Caco-2 (cell line): ENCODE results near the gene IDE. TPM values are rescaled to one million over a fixed set of nuclear protein-coding genes. Genes with fewer than 3 reads are reported as not detected.

ENCODE experiments used
- BruUV-seq: library from RNA; stranded (reverse); fragments of 400-500 nt; replicated peaks from 2 replicates; lab custom pipeline; 2021; lab: Mats Ljungman, UMichigan
- CTCF ChIA-PET: fragments of 300-600 bp; sonication (Branson Sonifier 250); formaldehyde crosslinking; loops from one replicate; lab custom pipeline; 2022; ENCODE audit warnings: antibody characterized with exemption; lab: Charles Lee
- POLR2A ChIA-PET: fragments of 300-600 bp; sonication (Branson Sonifier 250); formaldehyde crosslinking; loops from one replicate; lab custom pipeline; 2022; ENCODE audit warnings: antibody characterized with exemption; lab: Charles Lee
- DNase-seq, 2 experiments: peaks; one replicate each; pipeline versions ENCODE4 v3.0.0 to v3.0.0-alpha.2; 2020 to 2022
- H3K27me3 ChIP-seq: replicated peaks from 2 replicates; pipeline ENCODE4 v1.6.0; 2011; ENCODE audit warnings: low read length; ENCODE audit not compliant: control insufficient read depth, insufficient read depth
- H3K36me3 ChIP-seq: 2 replicates; pipeline ENCODE4 v1.5.1; 2011; ENCODE audit warnings: low read length; ENCODE audit not compliant: control insufficient read depth, insufficient read depth
- H3K4me1 ChIP-seq: fragments of 250-450 bp; sonication (Bioruptor Pico); 2 replicates; pipeline ENCODE4 v1.5.1; 2020; ENCODE audit warnings: mild to moderate bottlenecking
- H3K4me3 ChIP-seq: 2 replicates; pipeline ENCODE4 v1.5.1; 2011; ENCODE audit warnings: low read depth, mild to moderate bottlenecking, control low read depth, low read length
- H3K9me3 ChIP-seq: fragments of 250-450 bp; sonication (Bioruptor Pico); 2 replicates; pipeline ENCODE4 v1.5.1; 2020; ENCODE audit warnings: mild to moderate bottlenecking, moderate library complexity
- H3K27ac Mint-ChIP-seq: one replicate; pipeline ENCODE4 v1.8.0; 2022; ENCODE audit warnings: mixed read lengths; ENCODE audit not compliant: unreplicated experiment
- H3K27me3 Mint-ChIP-seq: one replicate; pipeline ENCODE4 v1.8.0; 2022; ENCODE audit warnings: mixed read lengths; ENCODE audit not compliant: insufficient read depth, unreplicated experiment
- H3K36me3 Mint-ChIP-seq: one replicate; pipeline ENCODE4 v1.8.0; 2022; ENCODE audit warnings: mild to moderate bottlenecking, mixed read lengths; ENCODE audit not compliant: insufficient read depth, unreplicated experiment
- H3K4me1 Mint-ChIP-seq: one replicate; pipeline ENCODE4 v1.8.0; 2022; ENCODE audit warnings: low read depth, mixed read lengths; ENCODE audit not compliant: unreplicated experiment
- H3K4me3 Mint-ChIP-seq: one replicate; pipeline ENCODE4 v1.8.0; 2022; ENCODE audit warnings: mild to moderate bottlenecking, moderate library complexity, mixed read lengths; ENCODE audit not compliant: unreplicated experiment
- H3K9me3 Mint-ChIP-seq: one replicate; pipeline ENCODE4 v1.8.0; 2022; ENCODE audit warnings: mixed read lengths; ENCODE audit not compliant: unreplicated experiment
- CTCF ChIP-seq, 2 experiments: fragments of 200-600 bp in 1 of 2; IDR thresholded peaks; 1 replicate in 1 of 2; 2 replicates in 1 of 2; pipeline versions ENCODE4 v1.5.1 to v1.8.0; 2011 to 2022; ENCODE audit warnings: antibody characterized with exemption in 1 of 2, control low read depth in 1 of 2, inconsistent platforms in 1 of 2, low read depth in 1 of 2, low read length in 1 of 2, mild to moderate bottlenecking in 1 of 2, moderate library complexity in 1 of 2; ENCODE audit not compliant: insufficient read depth in 1 of 2, severe bottlenecking in 1 of 2, unreplicated experiment in 1 of 2
- intact Hi-C: fragments of 100-400 bp; cut with micrococcal nuclease; formaldehyde crosslinking; loops from one replicate; pipeline ENCODE4 v1.10.0; 2022; ENCODE audit not compliant: unreplicated experiment
- total RNA-seq: library from RNA; stranded (reverse); gene quantifications from 2 replicates; pipeline ENCODE4 v1.2.3, GENCODE V29; 2022

IDE gene
- total RNA-seq, 1 experiment from 2014 or later: 85.5 TPM

DNA sequence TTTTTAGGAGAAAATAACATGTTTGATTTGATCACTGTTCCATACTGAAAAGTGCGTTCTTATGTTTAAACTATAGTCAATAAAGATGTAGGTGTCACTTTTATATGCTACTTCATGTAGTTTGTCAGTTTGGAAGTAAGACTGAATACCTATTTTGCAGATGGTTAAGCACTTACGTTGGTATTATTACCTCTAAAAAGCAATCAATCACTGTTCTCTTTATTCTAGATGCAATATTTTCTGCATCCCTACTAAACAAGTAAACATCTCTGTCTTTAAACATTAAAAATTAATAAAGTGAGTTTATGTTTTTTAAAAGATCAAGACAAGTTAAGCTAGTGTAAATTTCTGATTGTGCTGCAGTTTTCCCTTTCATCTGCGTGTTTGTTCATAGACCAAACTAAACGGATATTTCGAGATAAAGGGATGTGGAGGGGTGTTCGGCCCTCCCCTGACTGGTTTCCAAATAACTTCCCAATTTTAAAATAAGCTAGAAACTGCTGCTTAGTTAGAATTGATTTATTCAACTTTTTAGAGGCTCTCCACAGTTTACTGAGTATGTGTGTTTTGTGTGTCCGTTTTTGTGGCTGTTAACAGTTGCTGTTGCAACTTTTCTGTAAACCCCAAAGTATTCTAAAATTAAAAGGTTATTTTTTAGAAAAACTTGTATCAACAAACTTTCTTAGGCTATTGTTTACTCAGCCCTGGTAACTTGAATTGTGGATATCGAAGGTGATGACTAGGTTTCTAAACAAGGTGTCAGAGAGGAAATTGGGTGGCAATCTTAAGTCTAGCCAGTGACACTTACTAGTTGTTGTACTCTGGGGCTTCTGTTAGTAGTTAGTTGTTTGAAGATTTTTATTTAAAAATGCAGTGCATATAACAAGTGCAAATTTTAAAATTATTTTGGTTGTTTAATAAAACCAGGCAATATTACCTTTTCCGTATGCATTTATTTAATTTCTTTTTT is 20.0 kb upstream of the IDE start:
- Mint-ChIP-seq H3K4me3 (peak overlapping the region; percentile 100), H3K36me3 (peaks cover 28% of the 10 kb centered on the region), H3K4me1 (peaks cover 30% of the 10 kb centered on the region), H3K27ac (peak overlapping the region; percentile 99), H3K27me3 (no peaks in the 10 kb centered on the region), H3K9me3 (no peaks in the 10 kb centered on the region)
- Histone ChIP-seq H3K9me3 (no peaks in the 10 kb centered on the region), H3K4me3 (peak overlapping the region; percentile 80), H3K27me3 (no peaks in the 10 kb centered on the region), H3K4me1 (peaks cover 5% of the 10 kb centered on the region; the same call in 1 of the 2 replicates), H3K36me3 (no peaks in the 10 kb centered on the region)
- TSS peak; percentile 47 for BruUV-seq
- DNase-seq: no peak
- TF ChIP-seq CTCF (IDR thresholded peaks at IDR 0.05; ENCODE audit: insufficient read depth in 1 of 2, low read depth in 1 of 2, low read length in 1 of 2, severe bottlenecking in 1 of 2, unreplicated experiment in 1 of 2): no peak
- ChIA-PET POLR2A (no interaction called here), CTCF (no interaction called here)
- intact Hi-C loops: loop anchor here (10.0 kb wide), 2 partner anchors 251 to 291 kb away; partner anchors contain the start of gene EXOC6

DNA sequence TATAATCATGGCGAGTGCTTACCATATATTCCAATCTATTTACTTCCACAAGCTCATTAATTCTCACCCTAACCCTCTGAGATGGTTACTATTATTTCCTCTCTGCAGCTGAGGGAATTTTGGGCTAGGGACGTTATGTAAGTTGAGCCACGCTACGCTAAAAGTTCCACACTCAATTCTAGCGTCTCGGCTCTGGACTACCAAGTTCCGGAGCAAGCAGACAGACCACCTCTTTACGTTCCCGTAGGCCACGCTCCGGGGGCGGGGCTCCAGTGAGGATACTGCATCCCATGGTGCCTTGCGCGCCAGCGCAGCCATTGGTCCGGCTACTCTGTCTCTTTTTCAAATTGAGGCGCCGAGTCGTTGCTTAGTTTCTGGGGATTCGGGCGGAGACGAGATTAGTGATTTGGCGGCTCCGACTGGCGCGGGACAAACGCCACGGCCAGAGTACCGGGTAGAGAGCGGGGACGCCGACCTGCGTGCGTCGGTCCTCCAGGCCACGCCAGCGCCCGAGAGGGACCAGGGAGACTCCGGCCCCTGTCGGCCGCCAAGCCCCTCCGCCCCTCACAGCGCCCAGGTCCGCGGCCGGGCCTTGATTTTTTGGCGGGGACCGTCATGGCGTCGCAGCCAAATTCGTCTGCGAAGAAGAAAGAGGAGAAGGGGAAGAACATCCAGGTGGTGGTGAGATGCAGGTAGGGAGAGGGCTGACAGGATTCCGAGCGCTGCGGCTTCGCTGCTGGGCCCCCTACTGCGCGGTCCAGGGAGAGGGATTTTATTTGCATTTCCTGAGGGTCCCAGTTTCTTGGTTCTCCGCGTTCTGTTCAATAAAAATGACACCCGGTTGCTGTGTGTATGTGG is 19.1 kb upstream of the IDE start, which contains the start of gene KIF11:
TSS of gene KIF11 (plus strand) at position 370 of the 858 bp plus-strand sequence. CDS start at position 616, 246 bp downstream.
- Mint-ChIP-seq H3K27ac (peak within 1 kb of the TSS; percentile 99), H3K9me3 (no peaks in the 10 kb centered on the region), H3K36me3 (peaks cover 23% of the 10 kb centered on the region), H3K4me3 (peak within 1 kb of the TSS; percentile 100), H3K4me1 (peaks cover 30% of the 10 kb centered on the region), H3K27me3 (no peaks in the 10 kb centered on the region)
- H3K27me3 ChIP-seq: no peaks in the 10 kb centered on the region
- H3K4me1 ChIP-seq: peaks cover 5% of the 10 kb centered on the region; the same call in 1 of the 2 replicates
- CTCF ChIA-PET: no interaction called here
- peak within 1 kb of the TSS; percentile 80 for H3K4me3 ChIP-seq
- intact Hi-C loops: loop anchor here (10.0 kb wide), 2 partner anchors 252 to 292 kb away; partner anchors contain the start of gene EXOC6
- DNase-seq: peak; percentile 98
- no TSS peak for BruUV-seq
- peak in 1 of 2 experiments; percentile 2 for TF ChIP-seq CTCF (IDR thresholded peaks at IDR 0.05; ENCODE audit: insufficient read depth in 1 of 2, low read depth in 1 of 2, low read length in 1 of 2, severe bottlenecking in 1 of 2, unreplicated experiment in 1 of 2)
- POLR2A ChIA-PET: no interaction called here
- H3K36me3 ChIP-seq: no peaks in the 10 kb centered on the region
- H3K9me3 ChIP-seq: no peaks in the 10 kb centered on the region
